Hepatocyte (in vitro differentiated cells): Measurements from ENCODE around the gene DOP1A. TPM values are rescaled to one million over a fixed set of nuclear protein-coding genes. Genes with fewer than 3 reads are reported as not detected.
A peak's percentile ranks its signal among the peaks of the same experiment; 100 is the strongest.

Experiments
- DNase-seq: peaks from one replicate; pipeline ENCODE4 v3.0.0-alpha.2; 2016; ENCODE audit warnings: low spot score
- H2AFZ ChIP-seq: fragments of 200-600 bp; sonication (generic); 2 replicates; pipeline ENCODE4 v1.6.0; 2016; ENCODE audit warnings: antibody characterized with exemption, mild to moderate bottlenecking
- H3K27ac ChIP-seq: fragments of 200-600 bp; sonication (generic); 2 replicates; pipeline ENCODE4 v1.5.1; 2016; ENCODE audit warnings: mild to moderate bottlenecking
- H3K27me3 ChIP-seq: fragments of 200-600 bp; sonication (generic); 2 replicates; pipeline ENCODE4 v1.6.1; 2016
- H3K36me3 ChIP-seq: fragments of 200-600 bp; sonication (generic); replicated peaks from 2 replicates; pipeline ENCODE4 v1.5.1; 2016; ENCODE audit warnings: low read depth; ENCODE audit not compliant: insufficient read depth
- H3K4me1 ChIP-seq: fragments of 200-600 bp; sonication (generic); 2 replicates; pipeline ENCODE4 v1.5.1; 2016; ENCODE audit warnings: mild to moderate bottlenecking, moderate library complexity; ENCODE audit not compliant: insufficient read depth
- H3K4me2 ChIP-seq: fragments of 200-600 bp; sonication (generic); 2 replicates; pipeline ENCODE4 v1.6.0; 2016
- H3K4me3 ChIP-seq: fragments of 200-600 bp; sonication (generic); 2 replicates; pipeline ENCODE4 v1.5.1; 2016; ENCODE audit warnings: mild to moderate bottlenecking
- H3K79me2 ChIP-seq: fragments of 200-600 bp; sonication (generic); 2 replicates; pipeline ENCODE4 v1.6.0; 2017; ENCODE audit warnings: mild to moderate bottlenecking
- H3K9me2 ChIP-seq: fragments of 200-600 bp; sonication (generic); replicated peaks from 2 replicates; pipeline ENCODE4 v1.6.0; 2017; ENCODE audit warnings: mild to moderate bottlenecking; ENCODE audit not compliant: insufficient read depth
- H3K9me3 ChIP-seq: fragments of 200-600 bp; sonication (generic); 2 replicates; pipeline ENCODE4 v1.5.1; 2016; ENCODE audit warnings: low read depth, mild to moderate bottlenecking
- H4K20me1 ChIP-seq: fragments of 200-600 bp; sonication (generic); 2 replicates; pipeline ENCODE4 v1.6.0; 2016; ENCODE audit warnings: mild to moderate bottlenecking; ENCODE audit not compliant: insufficient read depth, poor library complexity, severe bottlenecking
- EZH2 ChIP-seq: fragments of 200-600 bp; sonication (generic); IDR thresholded peaks from 2 replicates; pipeline ENCODE4 v1.6.1; 2016; ENCODE audit warnings: antibody characterized with exemption, mild to moderate bottlenecking, borderline replicate concordance
- EZH2phosphoT487 ChIP-seq: fragments of 200-600 bp; sonication (generic); IDR thresholded peaks from one replicate; pipeline ENCODE4 v1.6.1; 2018; ENCODE audit warnings: antibody characterized with exemption, mild to moderate bottlenecking, low read depth, moderate library complexity; ENCODE audit not compliant: unreplicated experiment, severe bottlenecking
- WGBS: methylation state at CpG from one replicate; pipeline ENCODE4 v1.1.6; 2016; ENCODE audit warnings: low lambda C conversion rate; ENCODE audit errors: missing lambda C conversion rate; 5-methylcytosine and 5-hydroxymethylcytosine counted together
- polyA plus RNA-seq: library from polyadenylated mRNA; unstranded; fragments of >200 nt; fragmentation: Nextera tagmentation; extraction: Ambion mirVana; gene quantifications from 2 replicates; pipeline ENCODE4 v1.2.1, GENCODE V29; 2016
- total RNA-seq: library from RNA; depleted of rRNA; stranded (reverse); fragments of >200 nt; gene quantifications from 2 replicates; pipeline ENCODE4 v1.2.3, GENCODE V29; 2014
- TF ChIP-seq, protein P1 (sequence below): fragments of 200-600 bp; sonication (generic); IDR thresholded peaks from 2 replicates; pipeline ENCODE4 v1.5.1; 2016; ENCODE audit warnings: antibody characterized with exemption, mild to moderate bottlenecking; ENCODE audit not compliant: poor library complexity

The DOP1A gene
- total and polyA plus RNA-seq, 2 experiments from 2014 or later, result 3.6 to 34.5 TPM

DNA sequence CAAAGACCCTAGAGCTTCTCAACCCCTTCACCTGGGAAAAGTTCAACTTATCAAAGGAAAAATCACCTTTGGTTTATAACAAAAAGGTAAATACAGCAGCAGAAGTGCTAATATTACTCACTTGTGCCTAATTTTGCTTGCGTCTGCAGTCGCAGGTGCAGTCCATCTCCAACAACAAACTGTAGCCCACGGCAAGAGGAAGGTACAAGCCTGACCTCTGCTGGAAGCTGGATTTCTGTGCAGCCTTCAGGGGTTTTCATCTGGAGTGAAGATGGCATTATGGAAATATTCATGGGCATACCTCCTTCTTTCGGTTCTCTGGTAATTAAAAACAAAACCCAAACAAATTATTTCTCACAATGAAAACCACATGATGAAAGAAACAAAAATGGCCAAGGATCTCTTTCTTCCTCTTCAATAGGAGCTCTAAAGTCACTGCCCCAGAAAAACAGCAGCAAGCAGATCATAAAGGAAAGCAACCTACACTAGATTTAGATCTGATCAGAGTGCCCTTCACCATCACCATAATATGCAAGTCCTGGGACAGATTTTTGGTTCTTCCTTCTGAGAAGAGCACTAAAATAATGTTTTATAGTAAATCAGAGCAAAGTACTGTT is 9.7 kb upstream of the DOP1A start:
- H3K4me3 ChIP-seq, result no peak overlapping the region
- no peak overlapping the region for H2AFZ ChIP-seq
- H3K27ac ChIP-seq, result no peak overlapping the region
- no peaks in the 10 kb centered on the region for H3K36me3 ChIP-seq
- TF ChIP-seq, protein P1, sequence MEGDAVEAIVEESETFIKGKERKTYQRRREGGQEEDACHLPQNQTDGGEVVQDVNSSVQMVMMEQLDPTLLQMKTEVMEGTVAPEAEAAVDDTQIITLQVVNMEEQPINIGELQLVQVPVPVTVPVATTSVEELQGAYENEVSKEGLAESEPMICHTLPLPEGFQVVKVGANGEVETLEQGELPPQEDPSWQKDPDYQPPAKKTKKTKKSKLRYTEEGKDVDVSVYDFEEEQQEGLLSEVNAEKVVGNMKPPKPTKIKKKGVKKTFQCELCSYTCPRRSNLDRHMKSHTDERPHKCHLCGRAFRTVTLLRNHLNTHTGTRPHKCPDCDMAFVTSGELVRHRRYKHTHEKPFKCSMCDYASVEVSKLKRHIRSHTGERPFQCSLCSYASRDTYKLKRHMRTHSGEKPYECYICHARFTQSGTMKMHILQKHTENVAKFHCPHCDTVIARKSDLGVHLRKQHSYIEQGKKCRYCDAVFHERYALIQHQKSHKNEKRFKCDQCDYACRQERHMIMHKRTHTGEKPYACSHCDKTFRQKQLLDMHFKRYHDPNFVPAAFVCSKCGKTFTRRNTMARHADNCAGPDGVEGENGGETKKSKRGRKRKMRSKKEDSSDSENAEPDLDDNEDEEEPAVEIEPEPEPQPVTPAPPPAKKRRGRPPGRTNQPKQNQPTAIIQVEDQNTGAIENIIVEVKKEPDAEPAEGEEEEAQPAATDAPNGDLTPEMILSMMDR, result peak; percentile 88
- TF ChIP-seq EZH2phosphoT487, result no peak
- no peaks in the 10 kb centered on the region for H3K4me1 ChIP-seq
- WGBS, result 20% methylated on average over 4 of the region's 4 CpGs
- H3K79me2 ChIP-seq, result no peaks in the 10 kb centered on the region
- no peaks in the 10 kb centered on the region for H3K27me3 ChIP-seq
- no peaks in the 10 kb centered on the region for H3K9me3 ChIP-seq
- H3K9me2 ChIP-seq, result no peaks in the 10 kb centered on the region
- DNase-seq, result peak; percentile 76
- no peak overlapping the region for H3K4me2 ChIP-seq
- no peaks in the 10 kb centered on the region for H4K20me1 ChIP-seq

DNA sequence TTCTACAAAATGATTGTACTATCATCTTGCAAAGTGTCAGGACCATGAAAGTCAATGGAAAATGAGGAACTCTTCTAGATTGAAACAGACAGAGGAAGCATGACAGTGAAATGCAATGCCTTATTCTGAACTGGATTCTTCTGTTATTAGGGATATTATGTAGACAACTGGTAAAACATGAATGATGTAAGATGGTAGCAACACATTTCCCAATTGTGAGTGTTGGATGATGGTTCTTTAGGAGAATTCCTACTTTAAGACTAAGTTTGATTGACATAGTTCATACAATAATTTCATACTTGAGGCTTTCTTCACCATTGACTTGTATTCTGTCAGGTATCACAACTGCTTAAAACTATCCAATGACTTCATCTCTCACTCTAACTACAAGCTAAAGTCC is 6.3 kb upstream of the DOP1A start:
- no peak overlapping the region for H3K4me2 ChIP-seq
- TF ChIP-seq, protein P1, result no peak
- TF ChIP-seq EZH2 (no peak), EZH2phosphoT487 (no peak)
- peaks cover 13% of the 10 kb centered on the region for H3K79me2 ChIP-seq
- H3K9me3 ChIP-seq, result no peaks in the 10 kb centered on the region
- H3K4me1 ChIP-seq, result no peaks in the 10 kb centered on the region
- no peak overlapping the region for H2AFZ ChIP-seq
- no peaks in the 10 kb centered on the region for H3K27me3 ChIP-seq
- no peaks in the 10 kb centered on the region for H4K20me1 ChIP-seq
- no peak overlapping the region for H3K4me3 ChIP-seq
- DNase-seq, result no peak
- H3K36me3 ChIP-seq, result no peaks in the 10 kb centered on the region
- H3K27ac ChIP-seq, result no peak overlapping the region
- no peaks in the 10 kb centered on the region for H3K9me2 ChIP-seq

DNA sequence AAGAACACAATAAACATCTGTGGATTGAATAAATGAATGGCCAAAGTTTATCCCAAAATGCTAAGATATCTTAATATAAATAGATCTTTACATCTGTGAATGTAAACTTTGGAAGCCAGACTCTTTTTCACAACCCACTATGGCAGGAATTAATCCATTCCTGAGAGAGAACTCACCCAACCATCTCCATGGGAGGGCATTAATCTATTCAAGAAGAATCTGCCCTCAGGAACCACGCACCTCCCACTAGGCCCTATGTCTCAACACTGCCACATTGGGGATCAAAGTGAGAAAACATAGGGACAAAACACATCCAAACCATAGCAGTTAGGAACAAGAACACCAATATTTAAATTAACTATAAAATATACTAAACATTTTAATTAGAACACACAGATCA is 5.2 kb upstream of the DOP1A start:
- H3K36me3 ChIP-seq, result no peaks in the 10 kb centered on the region
- TF ChIP-seq EZH2phosphoT487 (no peak), EZH2 (no peak)
- TF ChIP-seq, protein P1, result no peak
- no peaks in the 10 kb centered on the region for H3K4me1 ChIP-seq
- no peak overlapping the region for H3K4me3 ChIP-seq
- no peaks in the 10 kb centered on the region for H3K9me3 ChIP-seq
- no peak overlapping the region for H3K27ac ChIP-seq
- H3K27me3 ChIP-seq, result no peaks in the 10 kb centered on the region
- no peak overlapping the region for H2AFZ ChIP-seq
- WGBS, result 76% methylated on average over 1 of the region's 1 CpG
- no peak overlapping the region for H3K4me2 ChIP-seq
- peaks cover 13% of the 10 kb centered on the region for H3K79me2 ChIP-seq
- no peaks in the 10 kb centered on the region for H3K9me2 ChIP-seq
- DNase-seq, result no peak
- H4K20me1 ChIP-seq, result no peaks in the 10 kb centered on the region
